Measurements from ENCODE around the gene TAF4. TPM values are rescaled to one million over a fixed set of nuclear protein-coding genes. Genes with fewer than 3 reads are reported as not detected.

Gene TAF4
- total RNA-seq, 1 donor from 2014 or later: 28.1 TPM

DNA sequence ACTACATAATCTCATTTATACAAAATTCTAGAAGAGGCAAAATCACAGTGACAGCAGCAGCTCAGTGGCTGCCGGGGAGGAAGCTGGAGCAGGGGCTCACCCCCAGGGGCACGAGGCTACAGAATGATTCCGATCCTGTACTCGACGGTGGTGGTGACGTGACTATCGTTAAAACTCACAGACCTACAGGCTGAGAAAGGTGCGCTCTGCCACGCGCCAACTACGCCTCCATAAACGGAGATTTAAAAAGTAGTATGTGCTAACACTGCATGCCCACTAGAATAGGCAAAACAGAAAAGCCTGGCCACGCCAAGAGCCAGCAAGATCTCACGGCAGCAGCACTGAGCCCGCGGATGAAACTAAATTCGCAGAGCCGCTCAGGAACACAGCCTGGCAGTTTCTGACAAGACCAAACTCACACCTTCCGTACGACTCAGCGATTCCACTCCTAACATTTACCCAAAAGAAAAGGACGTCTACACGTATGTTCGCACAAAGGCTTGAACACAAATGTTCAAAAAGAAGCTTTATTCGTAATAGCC is 25.2 kb downstream of the TAF4 start:
- peaks cover 13% of the 10 kb centered on the region for H3K4me1 Mint-ChIP-seq
- H3K9me3 Mint-ChIP-seq: peaks cover 13% of the 10 kb centered on the region
- H3K4me3 Mint-ChIP-seq: no peak overlapping the region
- peaks cover 15% of the 10 kb centered on the region for H3K36me3 Mint-ChIP-seq
- no peak overlapping the region for H3K27ac Mint-ChIP-seq
- H3K27me3 Mint-ChIP-seq (ENCODE audit: low read depth): no peaks in the 10 kb centered on the region
- TF ChIP-seq, protein P1, sequence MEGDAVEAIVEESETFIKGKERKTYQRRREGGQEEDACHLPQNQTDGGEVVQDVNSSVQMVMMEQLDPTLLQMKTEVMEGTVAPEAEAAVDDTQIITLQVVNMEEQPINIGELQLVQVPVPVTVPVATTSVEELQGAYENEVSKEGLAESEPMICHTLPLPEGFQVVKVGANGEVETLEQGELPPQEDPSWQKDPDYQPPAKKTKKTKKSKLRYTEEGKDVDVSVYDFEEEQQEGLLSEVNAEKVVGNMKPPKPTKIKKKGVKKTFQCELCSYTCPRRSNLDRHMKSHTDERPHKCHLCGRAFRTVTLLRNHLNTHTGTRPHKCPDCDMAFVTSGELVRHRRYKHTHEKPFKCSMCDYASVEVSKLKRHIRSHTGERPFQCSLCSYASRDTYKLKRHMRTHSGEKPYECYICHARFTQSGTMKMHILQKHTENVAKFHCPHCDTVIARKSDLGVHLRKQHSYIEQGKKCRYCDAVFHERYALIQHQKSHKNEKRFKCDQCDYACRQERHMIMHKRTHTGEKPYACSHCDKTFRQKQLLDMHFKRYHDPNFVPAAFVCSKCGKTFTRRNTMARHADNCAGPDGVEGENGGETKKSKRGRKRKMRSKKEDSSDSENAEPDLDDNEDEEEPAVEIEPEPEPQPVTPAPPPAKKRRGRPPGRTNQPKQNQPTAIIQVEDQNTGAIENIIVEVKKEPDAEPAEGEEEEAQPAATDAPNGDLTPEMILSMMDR (IDR thresholded peaks at IDR 0.05; ENCODE audit: unreplicated experiment): no peak
- DNase-seq (ENCODE audit: low spot score in 2 of 2, unreplicated experiment in 2 of 2): no peak

DNA sequence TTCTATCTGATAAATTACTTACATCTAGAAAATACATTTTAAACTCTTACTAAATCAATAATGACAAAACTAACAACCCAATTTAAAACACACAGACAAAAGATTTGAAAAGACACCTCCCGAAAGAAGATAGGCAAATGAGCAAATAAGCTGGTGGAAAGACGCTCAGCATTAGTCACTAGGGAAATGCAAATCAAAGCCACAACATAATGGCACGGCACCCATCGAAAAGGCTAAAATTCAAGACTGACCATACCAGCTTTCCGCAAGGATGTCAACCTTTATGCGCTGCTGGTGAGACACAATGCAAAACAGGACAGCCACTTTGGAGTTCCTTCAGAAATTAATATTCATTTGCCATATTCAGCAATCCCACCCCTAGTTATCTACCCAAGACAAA is 25.9 kb downstream of the TAF4 start:
- TF ChIP-seq, protein P1 (IDR thresholded peaks at IDR 0.05; ENCODE audit: unreplicated experiment): no peak
- peaks cover 11% of the 10 kb centered on the region for H3K4me1 Mint-ChIP-seq
- no peak for DNase-seq (ENCODE audit: low spot score in 2 of 2, unreplicated experiment in 2 of 2)
- no peaks in the 10 kb centered on the region for H3K27me3 Mint-ChIP-seq (ENCODE audit: low read depth)
- H3K4me3 Mint-ChIP-seq: no peak overlapping the region
- H3K36me3 Mint-ChIP-seq: peaks cover 18% of the 10 kb centered on the region
- no peak overlapping the region for H3K27ac Mint-ChIP-seq
- peaks cover 19% of the 10 kb centered on the region for H3K9me3 Mint-ChIP-seq

DNA sequence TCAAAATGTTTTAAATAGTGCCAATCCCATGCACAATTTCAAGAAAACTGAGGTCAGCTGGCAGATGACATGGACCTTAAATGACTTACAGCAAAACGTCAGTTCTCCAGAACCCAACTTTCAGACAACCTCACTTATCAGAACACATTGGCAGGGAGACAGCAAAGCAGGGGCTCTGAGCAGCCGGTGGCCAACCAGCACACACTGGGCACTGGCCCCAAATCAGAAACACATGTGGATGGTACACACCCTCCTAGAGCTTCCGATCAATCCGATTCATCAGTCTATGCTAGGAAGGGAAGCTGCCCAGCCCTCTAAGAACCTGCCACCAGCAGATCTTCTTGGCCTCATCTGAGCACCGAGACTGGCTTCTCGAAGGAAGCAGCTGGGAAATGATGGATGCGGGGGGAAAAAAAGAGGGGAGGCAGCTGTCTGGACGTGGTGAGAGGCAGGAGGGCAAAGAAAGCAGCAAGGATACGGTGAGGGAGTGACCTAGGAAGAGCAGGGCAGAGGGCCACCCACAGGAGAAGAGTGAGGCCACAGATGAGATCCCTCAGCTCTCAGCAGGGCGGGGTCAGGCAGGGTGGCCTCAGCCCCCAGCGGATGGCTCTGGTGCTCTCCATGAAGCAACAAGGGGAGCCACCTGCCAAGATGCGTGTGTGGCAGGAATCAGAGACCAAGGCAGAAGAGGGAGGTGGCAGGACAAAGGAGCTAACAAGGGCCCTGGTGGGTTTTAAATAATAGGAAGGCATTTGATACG is 32.9 kb downstream of the TAF4 start:
- no peak overlapping the region for H3K4me3 Mint-ChIP-seq
- DNase-seq (ENCODE audit: low spot score in 2 of 2, unreplicated experiment in 2 of 2): no peak
- peaks cover 18% of the 10 kb centered on the region for H3K36me3 Mint-ChIP-seq
- H3K27ac Mint-ChIP-seq: no peak overlapping the region
- no peaks in the 10 kb centered on the region for H3K27me3 Mint-ChIP-seq (ENCODE audit: low read depth)
- H3K9me3 Mint-ChIP-seq: peaks cover 18% of the 10 kb centered on the region
- TF ChIP-seq, protein P1 (IDR thresholded peaks at IDR 0.05; ENCODE audit: unreplicated experiment): no peak
- peaks cover 14% of the 10 kb centered on the region for H3K4me1 Mint-ChIP-seq

DNA sequence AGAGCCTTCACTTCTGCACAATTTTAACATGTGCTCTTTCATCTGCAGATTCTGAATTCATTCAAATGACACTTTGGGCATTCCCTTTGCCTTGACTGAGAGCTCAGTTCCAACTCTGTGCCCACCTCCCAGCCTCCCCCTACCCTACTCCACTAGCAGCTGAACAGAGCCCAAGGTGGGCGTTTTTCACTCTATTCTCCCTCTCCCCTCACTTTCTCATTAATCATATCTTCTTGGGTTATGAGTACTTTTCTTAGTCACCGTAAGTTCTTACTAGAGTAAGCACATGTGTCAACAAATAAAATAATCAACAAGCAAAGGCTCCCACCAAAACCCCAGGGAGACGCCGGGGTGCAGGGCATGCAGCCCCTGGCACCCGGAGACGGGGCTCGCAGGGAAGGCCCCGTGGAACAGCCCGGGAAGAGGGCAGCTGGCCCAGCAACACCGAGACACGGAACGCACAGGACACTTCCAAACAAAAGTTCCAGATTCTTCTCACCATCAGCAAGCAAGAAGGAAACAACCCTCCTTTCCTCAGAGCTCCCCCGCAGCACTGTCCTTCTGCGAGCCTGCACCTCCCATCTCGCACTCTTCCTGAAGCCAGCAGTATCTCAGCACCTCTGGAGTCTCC is 34.1 kb downstream of the TAF4 start:
- Mint-ChIP-seq H3K27me3 (ENCODE audit: low read depth) (no peaks in the 10 kb centered on the region), H3K4me1 (peaks cover 17% of the 10 kb centered on the region), H3K4me3 (no peak overlapping the region), H3K36me3 (peaks cover 9% of the 10 kb centered on the region), H3K27ac (peak overlapping the region; percentile 20), H3K9me3 (peaks cover 8% of the 10 kb centered on the region)
- TF ChIP-seq, protein P1 (IDR thresholded peaks at IDR 0.05; ENCODE audit: unreplicated experiment): no peak
- no peak for DNase-seq (ENCODE audit: low spot score in 2 of 2, unreplicated experiment in 2 of 2)

DNA sequence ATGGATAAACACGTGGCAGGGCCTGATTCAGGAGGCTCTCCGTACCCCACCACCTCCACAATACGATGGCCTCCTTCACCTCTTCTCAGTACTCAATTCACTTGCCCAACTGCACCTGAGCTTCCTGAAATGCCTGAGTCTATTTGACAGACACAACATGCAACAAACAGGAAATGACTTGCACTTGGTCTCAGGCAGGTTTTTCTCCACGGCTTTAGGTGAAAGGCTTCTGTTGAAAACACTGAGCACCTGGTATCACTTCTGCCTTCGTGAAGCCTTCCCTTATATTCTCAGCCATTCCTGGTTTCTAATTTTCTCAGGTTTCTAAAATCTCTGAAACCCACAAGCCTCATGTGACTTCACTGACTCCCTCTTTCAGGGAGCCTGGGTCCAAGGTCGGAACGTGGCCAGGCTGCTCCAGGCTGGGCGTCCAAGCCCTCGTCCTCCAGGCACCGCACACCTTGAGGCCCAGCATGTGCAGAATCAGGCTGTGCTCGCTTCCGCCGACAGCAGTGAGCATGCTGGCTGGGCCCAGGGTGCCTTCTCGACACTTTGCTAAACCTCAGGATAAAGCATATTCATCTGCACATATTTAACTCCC is 34.7 kb downstream of the TAF4 start:
- Mint-ChIP-seq H3K27ac (peak overlapping the region; percentile 73), H3K36me3 (peaks cover 6% of the 10 kb centered on the region)

More for the DNA sequence above, 34.7 kb downstream of the TAF4 start:
- Mint-ChIP-seq H3K27me3 (ENCODE audit: low read depth) (no peaks in the 10 kb centered on the region), H3K4me1 (peaks cover 21% of the 10 kb centered on the region), H3K9me3 (peaks cover 8% of the 10 kb centered on the region), H3K4me3 (no peak overlapping the region)
- no peak for DNase-seq (ENCODE audit: low spot score in 2 of 2, unreplicated experiment in 2 of 2)
- TF ChIP-seq, protein P1 (IDR thresholded peaks at IDR 0.05; ENCODE audit: unreplicated experiment): no peak
